Esophagus squamous epithelium (tissue), 4 donors: Measurements from ENCODE around the gene ADAP1.
"Not testable (repeated sequence)": the region's sequence is repeated elsewhere in the genome, so short reads cannot be mapped to it uniquely, and the experiment has no call there.

ENCODE experiments used
- POLR2A ChIP-seq, 4 donors: fragments of 450-650 bp; IDR thresholded peaks; one replicate each; pipeline ENCODE4 v1.6.1; 2017; ENCODE audit warnings: antibody characterized with exemption in 4 of 4, mild to moderate bottlenecking in 4 of 4, moderate library complexity in 3 of 4
- TF ChIP-seq, protein P1 (sequence below), 6 experiments: fragments of 450-650 bp in 4 of 6; fragments of 200-600 bp in 2 of 6; sonication (generic) in 2 of 6; IDR thresholded peaks; one replicate each; pipeline ENCODE4 v1.5.1; 2016 to 2019; ENCODE audit warnings: antibody characterized with exemption in 6 of 6, mild to moderate bottlenecking in 4 of 6, moderate library complexity in 4 of 6

DNA sequence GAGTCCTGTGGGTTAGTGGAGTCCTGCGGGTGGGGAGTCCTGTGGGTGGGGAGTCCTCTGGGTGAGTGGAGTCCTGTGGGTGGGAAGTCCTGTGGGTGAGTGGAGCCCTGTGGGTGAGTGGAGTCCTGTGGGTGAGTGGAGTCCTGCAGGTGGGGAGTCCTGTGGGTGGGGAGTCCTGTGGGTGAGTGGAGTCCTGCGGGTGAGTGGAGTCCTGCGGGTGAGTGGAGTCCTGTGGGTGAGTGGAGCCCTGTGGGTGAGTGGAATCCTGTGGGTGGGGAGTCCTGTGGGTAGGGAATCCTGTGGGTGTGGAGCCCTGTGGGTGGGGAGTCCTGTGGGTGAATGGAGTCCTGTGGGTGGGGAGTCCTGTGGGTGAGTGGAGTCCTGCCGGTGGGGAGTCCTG lies 47.5 kb upstream of the ADAP1 start:
- TF ChIP-seq, protein P1, sequence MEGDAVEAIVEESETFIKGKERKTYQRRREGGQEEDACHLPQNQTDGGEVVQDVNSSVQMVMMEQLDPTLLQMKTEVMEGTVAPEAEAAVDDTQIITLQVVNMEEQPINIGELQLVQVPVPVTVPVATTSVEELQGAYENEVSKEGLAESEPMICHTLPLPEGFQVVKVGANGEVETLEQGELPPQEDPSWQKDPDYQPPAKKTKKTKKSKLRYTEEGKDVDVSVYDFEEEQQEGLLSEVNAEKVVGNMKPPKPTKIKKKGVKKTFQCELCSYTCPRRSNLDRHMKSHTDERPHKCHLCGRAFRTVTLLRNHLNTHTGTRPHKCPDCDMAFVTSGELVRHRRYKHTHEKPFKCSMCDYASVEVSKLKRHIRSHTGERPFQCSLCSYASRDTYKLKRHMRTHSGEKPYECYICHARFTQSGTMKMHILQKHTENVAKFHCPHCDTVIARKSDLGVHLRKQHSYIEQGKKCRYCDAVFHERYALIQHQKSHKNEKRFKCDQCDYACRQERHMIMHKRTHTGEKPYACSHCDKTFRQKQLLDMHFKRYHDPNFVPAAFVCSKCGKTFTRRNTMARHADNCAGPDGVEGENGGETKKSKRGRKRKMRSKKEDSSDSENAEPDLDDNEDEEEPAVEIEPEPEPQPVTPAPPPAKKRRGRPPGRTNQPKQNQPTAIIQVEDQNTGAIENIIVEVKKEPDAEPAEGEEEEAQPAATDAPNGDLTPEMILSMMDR (IDR thresholded peaks at IDR 0.05): not testable (repeated sequence)
- not testable (repeated sequence) for TF ChIP-seq POLR2A (IDR thresholded peaks at IDR 0.05)
